A549 (cell line): ENCODE data around the gene TP53RK. TPM values are rescaled to one million over a fixed set of nuclear protein-coding genes. Genes with fewer than 3 reads are reported as not detected.

Experiments
- ATAC-seq, 2 experiments: fragments of 200-7000 bp in 1 of 2; fragments of >200 bp in 1 of 2; cut with Nextera tagmentation in 1 of 2; cut with Tn5 transposase in 1 of 2; 3 replicates each; pipeline versions ENCODE4 v1.8.0 to v1.9.1; 2018 to 2020; ENCODE audit warnings: mild to moderate bottlenecking in 1 of 2, moderate library complexity in 1 of 2
- CTCF ChIA-PET: fragments of 300-600 bp; sonication (Branson Sonifier 250); formaldehyde crosslinking; extraction: SDS; loops from one replicate; lab custom pipeline; 2021; ENCODE audit warnings: antibody characterized with exemption, inconsistent platforms; lab: Yijun Ruan, JAX
- POLR2A ChIA-PET: fragments of 350-600 bp; formaldehyde crosslinking; extraction: SDS; loops from one replicate; lab custom pipeline; 2021; ENCODE audit warnings: antibody characterized with exemption, inconsistent platforms; lab: Yijun Ruan, JAX
- DNase-seq, 2 experiments: peaks; one replicate each; pipeline versions ENCODE4 v3.0.0 to v3.0.0-alpha.2; 2011 to 2016; ENCODE audit warnings: low read depth in 1 of 2, low spot score in 1 of 2
- FAIRE-seq: peaks from 2 replicates; lab custom pipeline; 2011; peaks lifted over from hg19 to GRCh38; lab: Jason Lieb, UNC
- H3K27ac ChIP-seq, 2 experiments: fragments of >200 bp; sonication (Bioruptor Twin); formaldehyde crosslinking; 3 replicates each; pipeline ENCODE4 v1.5.1; 2016 to 2017
- H3K4me1 ChIP-seq: fragments of >200 bp; sonication (Bioruptor Twin); formaldehyde crosslinking; 3 replicates; pipeline ENCODE4 v1.6.1; 2016
- H3K4me2 ChIP-seq: fragments of >200 bp; sonication (Bioruptor Twin); formaldehyde crosslinking; 3 replicates; pipeline ENCODE4 v1.6.1; 2016
- H3K4me3 ChIP-seq: fragments of >200 bp; sonication (Bioruptor Twin); formaldehyde crosslinking; 3 replicates; pipeline ENCODE4 v1.5.1; 2016
- H3K9me3 ChIP-seq: fragments of >200 bp; sonication (Bioruptor Twin); formaldehyde crosslinking; 3 replicates; pipeline ENCODE4 v1.6.1; 2016
- BHLHE40 ChIP-seq: IDR thresholded peaks from 2 replicates; pipeline ENCODE4 v1.6.1; 2012; ENCODE audit warnings: low read depth, low read length, inconsistent platforms
- CBX8 ChIP-seq: fragments of 200-600 bp; sonication (generic); IDR thresholded peaks from 2 replicates; pipeline ENCODE4 v1.6.1; 2016
- CEBPB ChIP-seq, 2 experiments: fragments of >200 bp in 1 of 2; sonication (Bioruptor Twin) in 1 of 2; formaldehyde crosslinking in 1 of 2; IDR thresholded peaks; 2 replicates each; pipeline ENCODE4 v1.6.1; 2012 to 2016
- EHF ChIP-seq: fragments of 250-450 bp; sonication (Bioruptor Pico); IDR thresholded peaks from 2 replicates; pipeline ENCODE4 v1.5.0; 2020; ENCODE audit warnings: mild to moderate bottlenecking
- HDAC2 ChIP-seq: fragments of 200-600 bp; sonication (generic); IDR thresholded peaks from 2 replicates; pipeline ENCODE4 v1.6.1; 2016
- HES2 ChIP-seq: fragments of >200 bp; sonication (Bioruptor Twin); formaldehyde crosslinking; IDR thresholded peaks from 2 replicates; pipeline ENCODE4 v1.6.1; 2016
- HEYL ChIP-seq: fragments of 250-450 bp; sonication (Bioruptor Pico); IDR thresholded peaks from 2 replicates; pipeline ENCODE4 v1.8.0; 2021; ENCODE audit warnings: mild to moderate bottlenecking, moderate library complexity
- HOXB13 ChIP-seq: fragments of 250-450 bp; sonication (Bioruptor Pico); IDR thresholded peaks from 2 replicates; pipeline ENCODE4 v1.5.0; 2020; ENCODE audit warnings: low read depth, mild to moderate bottlenecking, moderate library complexity
- KDM5A ChIP-seq: fragments of 200-600 bp; sonication (generic); IDR thresholded peaks from 2 replicates; pipeline ENCODE4 v1.6.1; 2016; ENCODE audit warnings: antibody characterized with exemption, mild to moderate bottlenecking
- MAFK ChIP-seq: fragments of 450-650 bp; IDR thresholded peaks from 2 replicates; pipeline ENCODE4 v1.6.1; 2014; ENCODE audit not compliant: partially characterized antibody
- MAX ChIP-seq: IDR thresholded peaks from 2 replicates; pipeline ENCODE4 v1.6.1; 2012
- NFE2L2 ChIP-seq: fragments of 150-350 bp; conservative IDR thresholded peaks from 2 replicates; pipeline ENCODE4 v1.6.1; 2014; ENCODE audit warnings: low read length
- NPAS2 ChIP-seq: fragments of 250-450 bp; sonication (Bioruptor Pico); IDR thresholded peaks from 2 replicates; pipeline ENCODE4 v1.8.0; 2022; ENCODE audit warnings: mild to moderate bottlenecking, moderate library complexity, borderline replicate concordance
- POLR2A ChIP-seq: IDR thresholded peaks from 2 replicates; pipeline ENCODE4 v1.6.1; 2012; ENCODE audit warnings: mild to moderate bottlenecking, low read length
- RARB ChIP-seq: fragments of 250-450 bp; sonication (Bioruptor Pico); IDR thresholded peaks from 2 replicates; pipeline ENCODE4 v1.8.0; 2021; ENCODE audit warnings: mild to moderate bottlenecking, moderate library complexity
- REST ChIP-seq: fragments of 200-600 bp; sonication (generic); IDR thresholded peaks from 2 replicates; pipeline ENCODE4 v1.6.1; 2016; ENCODE audit warnings: antibody characterized with exemption, mild to moderate bottlenecking, moderate library complexity
- ZC3H11A ChIP-seq: fragments of 450-650 bp; IDR thresholded peaks from 2 replicates; pipeline ENCODE4 v1.6.1; 2014; ENCODE audit warnings: antibody characterized with exemption, mild to moderate bottlenecking
- ZFP36 ChIP-seq: fragments of 450-650 bp; IDR thresholded peaks from 2 replicates; pipeline ENCODE4 v1.6.1; 2014; ENCODE audit warnings: borderline replicate concordance; ENCODE audit not compliant: partially characterized antibody
- WGBS: methylation state at CpG from one replicate; pipeline ENCODE4 v1.1.6; 2017; ENCODE audit errors: missing lambda C conversion rate; 5-methylcytosine and 5-hydroxymethylcytosine counted together
- polyA plus RNA-seq, 4 experiments: library from polyadenylated mRNA; depleted of rRNA in 3 of 4; stranded (reverse); fragments of >200 nt; fragmentation: RNase III in 1 of 4; extraction: RNeasy Plus Mini Kit Qiagen cat#74134 plus additional on column Dnase treatment in 1 of 4; gene quantifications; 2 replicates in 3 of 4; 3 replicates in 1 of 4; pipeline ENCODE4 v1.2.3, GENCODE V29; 2011 to 2017
- TF ChIP-seq, protein P1 (sequence below): IDR thresholded peaks from 2 replicates; pipeline ENCODE4 v1.6.1; 2012
- TF ChIP-seq, protein P2 (sequence below): IDR thresholded peaks from 2 replicates; pipeline ENCODE4 v1.6.1; 2012; ENCODE audit warnings: low read depth, borderline replicate concordance

The TP53RK gene
- polyA plus RNA-seq, 2 of the 4 experiments (the other 2 are of a cell fraction): 9.8 to 11.8 TPM

DNA sequence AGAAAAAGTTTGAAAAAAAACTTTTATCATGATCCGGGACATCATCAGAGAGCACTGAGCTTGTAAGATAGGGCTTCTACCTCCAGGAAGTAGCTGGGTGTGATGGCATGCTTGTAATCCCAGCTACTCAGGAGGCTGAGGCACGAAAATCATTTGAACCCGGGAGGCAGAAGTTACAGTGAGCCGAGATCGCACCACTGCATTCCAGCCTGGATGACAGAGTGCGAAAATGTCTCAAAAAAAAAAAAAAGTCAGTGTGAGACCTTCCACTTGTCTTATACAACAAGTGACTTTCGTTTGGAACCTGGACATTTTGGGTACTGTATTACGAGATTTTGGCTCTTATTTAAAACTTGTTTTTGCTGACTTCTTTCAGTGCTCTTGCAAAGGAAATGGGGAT is 32.1 kb downstream of the TP53RK start:
- 43% methylated on average over 8 of the region's 8 CpGs for WGBS
- TF ChIP-seq BHLHE40: no peak
- no peak for TF ChIP-seq HDAC2
- TF ChIP-seq ZFP36: no peak
- TF ChIP-seq NPAS2: no peak
- no peak for TF ChIP-seq REST
- no peak for TF ChIP-seq MAX
- no peak for TF ChIP-seq ZC3H11A
- no peak for TF ChIP-seq HOXB13 (CRISPR knock-in tag)
- TF ChIP-seq HEYL: no peak
- no peak for TF ChIP-seq EHF
- TF ChIP-seq, protein P1, sequence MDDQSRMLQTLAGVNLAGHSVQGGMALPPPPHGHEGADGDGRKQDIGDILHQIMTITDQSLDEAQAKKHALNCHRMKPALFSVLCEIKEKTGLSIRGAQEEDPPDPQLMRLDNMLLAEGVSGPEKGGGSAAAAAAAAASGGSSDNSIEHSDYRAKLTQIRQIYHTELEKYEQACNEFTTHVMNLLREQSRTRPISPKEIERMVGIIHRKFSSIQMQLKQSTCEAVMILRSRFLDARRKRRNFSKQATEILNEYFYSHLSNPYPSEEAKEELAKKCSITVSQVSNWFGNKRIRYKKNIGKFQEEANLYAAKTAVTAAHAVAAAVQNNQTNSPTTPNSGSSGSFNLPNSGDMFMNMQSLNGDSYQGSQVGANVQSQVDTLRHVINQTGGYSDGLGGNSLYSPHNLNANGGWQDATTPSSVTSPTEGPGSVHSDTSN: no peak
- no peak for TF ChIP-seq RARB (CRISPR knock-in tag)
- ATAC-seq: no peak

GRCh38 chr20:46652699-46653098 is 36.5 kb downstream of the TP53RK start:
- H3K9me3 ChIP-seq: peaks cover 10% of the 10 kb centered on the region; the same call in 2 of the 3 replicates
- no peaks in the 10 kb centered on the region for H3K4me1 ChIP-seq
- H3K4me2 ChIP-seq: no peak overlapping the region
- CTCF ChIA-PET: interaction anchor here (1.2 to 1.7 kb wide), 2 partner anchors 9 to 28 kb away, joined by 3 read pairs; no protein-coding TSS in a partner anchor
- FAIRE-seq: no peak
- no peak overlapping the region for H3K4me3 ChIP-seq
- ATAC-seq: no peak
- H3K27ac ChIP-seq: no peak overlapping the region
- no peak for TF ChIP-seq POLR2A
- no peak for TF ChIP-seq CBX8
- no peak for TF ChIP-seq CEBPB (IDR thresholded peaks at IDR 0.05)
- no peak for TF ChIP-seq NFE2L2
- TF ChIP-seq BHLHE40: no peak
- no peak for TF ChIP-seq MAX
- TF ChIP-seq HES2: no peak
- TF ChIP-seq KDM5A: no peak
- TF ChIP-seq, protein P2, sequence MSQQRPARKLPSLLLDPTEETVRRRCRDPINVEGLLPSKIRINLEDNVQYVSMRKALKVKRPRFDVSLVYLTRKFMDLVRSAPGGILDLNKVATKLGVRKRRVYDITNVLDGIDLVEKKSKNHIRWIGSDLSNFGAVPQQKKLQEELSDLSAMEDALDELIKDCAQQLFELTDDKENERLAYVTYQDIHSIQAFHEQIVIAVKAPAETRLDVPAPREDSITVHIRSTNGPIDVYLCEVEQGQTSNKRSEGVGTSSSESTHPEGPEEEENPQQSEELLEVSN: no peak
- no peak for TF ChIP-seq HEYL
- TF ChIP-seq HDAC2: no peak
- TF ChIP-seq MAFK: no peak
- TF ChIP-seq, all 56 proteins: peak for 0
- POLR2A ChIA-PET: no interaction called here
- no peak for DNase-seq

More for the DNA sequence above, 32.1 kb downstream of the TP53RK start:
- no peak overlapping the region for H3K27ac ChIP-seq
- H3K4me2 ChIP-seq: no peak overlapping the region
- FAIRE-seq (no peak), DNase-seq (no peak)
- ChIA-PET POLR2A (no interaction called here), CTCF (interaction anchor here (0.9 to 1.2 kb wide), 2 partner anchors 23 to 24 kb away, joined by 3 read pairs; no protein-coding TSS in a partner anchor)
- H3K4me1 ChIP-seq: no peaks in the 10 kb centered on the region
- H3K9me3 ChIP-seq: peaks cover 37% of the 10 kb centered on the region; the same call in 2 of the 3 replicates
- H3K4me3 ChIP-seq: no peak overlapping the region
